NCI-H2081 (cell line): Measurements from ENCODE around the gene MAPK10.
"Not testable (repeated sequence)": the region's sequence is repeated elsewhere in the genome, so short reads cannot be mapped to it uniquely, and the experiment has no call there.

Experiments used
- DNase-seq, 2 experiments: peaks; one replicate each; lab custom pipeline; 2025; lab: John Stamatoyannopoulos, UW

Gene MAPK10

DNA sequence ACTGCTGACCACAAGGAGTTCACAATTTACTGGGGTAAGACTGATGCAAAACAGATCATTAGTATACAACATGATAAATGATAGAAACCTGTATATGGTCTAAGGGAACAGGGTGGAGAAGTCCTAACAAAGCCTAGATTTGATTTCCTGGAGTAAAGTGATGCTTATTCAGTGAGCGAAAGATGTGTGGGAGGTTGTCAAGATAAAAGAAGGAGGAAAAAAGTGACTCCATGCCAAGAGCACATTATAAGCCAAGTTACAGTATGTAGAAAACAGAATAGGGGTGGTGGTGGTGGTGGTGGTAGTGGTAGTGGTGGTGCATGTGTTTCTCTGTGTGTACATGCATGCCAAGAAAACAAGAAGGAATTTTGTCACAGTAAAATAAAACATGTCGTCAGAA lies 325.2 kb downstream of the MAPK10 start:
- DNase-seq: no peak

- peak; percentile 16 to 60 for DNase-seq
Observed at GRCh38 chr4:86033171-86033570, 326.7 kb downstream of the MAPK10 start.

- DNase-seq: peak in 1 of 2 experiments; percentile 20
Observed at GRCh38 chr4:86032476-86033022, 327.3 kb downstream of the MAPK10 start.

DNA sequence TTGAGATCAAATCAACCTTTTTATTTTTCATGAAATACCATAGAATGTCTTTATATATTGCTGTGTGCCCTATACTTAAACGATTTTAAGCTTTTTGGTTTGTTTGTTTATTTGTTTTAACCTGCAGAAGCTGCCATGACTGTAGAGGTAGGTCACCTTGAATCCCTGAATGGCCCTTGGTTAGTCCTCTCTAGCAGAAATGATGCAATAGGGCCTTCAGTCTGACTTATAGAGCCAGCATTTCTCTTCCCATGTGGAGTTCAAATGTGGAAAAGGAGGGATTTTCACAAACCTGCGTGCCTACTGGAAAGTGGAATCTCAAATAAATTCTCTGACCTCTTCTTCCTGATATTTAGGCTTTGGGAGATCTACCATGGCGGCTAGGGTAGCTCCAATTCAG lies 327.9 kb downstream of the MAPK10 start:
- no peak for DNase-seq

DNA sequence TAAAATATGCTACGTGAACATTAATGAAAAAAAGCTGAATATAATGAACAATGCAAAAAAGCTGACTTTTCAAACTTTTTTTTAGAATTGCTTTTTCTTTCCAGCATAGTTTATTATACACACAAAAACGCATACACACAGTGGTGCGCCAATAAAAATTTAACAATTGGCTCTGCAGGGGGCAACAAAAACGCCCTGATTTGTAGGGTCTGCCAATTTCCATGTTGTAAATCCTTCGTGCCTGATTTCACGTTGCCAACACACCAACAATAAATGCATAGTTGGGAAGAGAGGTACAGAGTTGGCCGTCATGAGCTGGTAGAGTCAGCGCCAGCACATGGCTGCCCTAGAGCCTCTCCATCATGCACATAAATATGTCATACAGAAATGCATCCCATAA lies 333.1 kb downstream of the MAPK10 start:
- DNase-seq: no peak

- not testable (repeated sequence) for DNase-seq
Observed at GRCh38 chr4:86021671-86022070, 338.2 kb downstream of the MAPK10 start.

GRCh38 chr4:86019906-86020305 lies 339.9 kb downstream of the MAPK10 start:
- no peak for DNase-seq

GRCh38 chr4:86019362-86019761 lies 340.5 kb downstream of the MAPK10 start:
- DNase-seq: no peak

GRCh38 chr4:86015412-86016350 lies 344.2 kb downstream of the MAPK10 start:
- no peak for DNase-seq

- no peak for DNase-seq
Observed at GRCh38 chr4:86014599-86014998, 345.3 kb downstream of the MAPK10 start.

DNA sequence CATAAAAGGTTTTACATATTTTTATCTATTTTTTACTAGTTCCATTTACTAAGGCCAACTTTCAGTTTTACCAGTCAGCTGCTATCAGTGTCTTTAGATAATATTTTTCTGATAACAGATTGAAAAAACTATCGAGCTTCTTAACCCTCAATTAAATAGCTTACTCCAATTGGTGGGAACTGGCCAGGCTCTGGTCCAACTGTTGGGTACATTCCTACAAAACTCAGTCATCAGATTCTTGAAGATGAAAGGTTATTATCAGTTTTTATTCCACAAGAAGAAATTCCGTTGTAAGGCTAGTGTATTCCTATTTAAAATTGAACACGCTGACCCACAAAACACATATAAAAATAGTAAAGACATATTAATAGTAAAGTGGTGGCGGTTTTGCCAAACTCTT lies 346.2 kb downstream of the MAPK10 start:
- DNase-seq: no peak

DNA sequence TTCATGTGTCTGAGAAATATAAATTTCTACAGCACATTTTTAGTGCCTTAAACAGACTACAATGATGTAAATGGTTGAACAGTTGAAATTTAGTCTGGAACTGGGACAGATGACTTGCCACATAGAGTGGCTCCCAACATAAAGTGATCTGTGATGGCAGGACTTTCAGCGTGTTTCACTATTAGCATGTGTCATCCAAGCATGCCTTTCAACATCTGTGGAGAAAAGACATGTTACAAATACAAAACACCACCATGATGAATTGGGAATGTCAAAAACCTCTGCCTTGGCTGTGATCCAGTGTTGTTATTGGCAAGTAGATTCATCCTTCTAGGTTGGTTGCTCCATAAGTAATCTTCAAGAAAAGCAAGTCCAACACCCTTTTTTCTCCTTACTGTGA lies 348.7 kb downstream of the MAPK10 start:
- no peak for DNase-seq

GRCh38 chr4:86007042-86007441 lies 352.8 kb downstream of the MAPK10 start:
- no peak for DNase-seq

GRCh38 chr4:86006057-86006456 lies 353.8 kb downstream of the MAPK10 start:
- no peak for DNase-seq

DNA sequence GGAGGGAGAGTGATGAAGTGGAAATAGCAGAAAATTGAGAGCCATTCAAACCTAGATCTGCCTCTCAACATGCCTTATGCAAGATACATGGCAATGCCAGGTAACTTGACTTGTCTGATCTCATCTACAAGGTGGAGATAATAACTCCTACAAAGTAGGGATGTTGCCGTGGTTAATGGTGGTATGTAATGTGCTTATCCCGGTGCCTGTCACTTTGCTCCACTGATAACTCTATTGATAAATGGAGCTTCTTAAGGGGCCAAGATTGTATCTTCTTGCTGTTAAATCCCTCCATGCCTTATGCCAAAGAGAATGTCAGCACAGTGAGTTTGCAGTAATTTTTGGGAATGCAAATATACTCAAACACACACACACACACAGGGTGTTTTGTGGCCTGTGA lies 355.8 kb downstream of the MAPK10 start:
- no peak for DNase-seq

- DNase-seq: no peak
Observed at GRCh38 chr4:86001591-86001990, 358.3 kb downstream of the MAPK10 start.

DNA sequence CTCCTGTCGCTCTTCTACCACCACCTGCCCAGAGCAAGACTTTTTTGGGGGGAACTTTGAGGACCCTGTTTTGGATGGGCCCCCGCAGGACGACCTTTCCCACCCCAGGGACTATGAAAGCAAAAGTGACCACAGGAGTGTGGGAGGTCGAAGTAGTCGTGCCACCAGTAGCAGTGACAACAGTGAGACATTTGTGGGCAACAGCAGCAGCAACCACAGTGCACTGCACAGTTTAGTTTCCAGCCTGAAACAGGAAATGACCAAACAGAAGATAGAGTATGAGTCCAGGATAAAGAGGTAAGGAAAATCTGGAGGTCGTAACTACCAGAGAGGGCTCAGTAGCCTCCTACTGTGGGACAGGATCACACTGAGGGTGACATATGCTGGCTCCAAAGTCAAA lies 364.5 kb downstream of the MAPK10 start:
- no peak for DNase-seq

DNA sequence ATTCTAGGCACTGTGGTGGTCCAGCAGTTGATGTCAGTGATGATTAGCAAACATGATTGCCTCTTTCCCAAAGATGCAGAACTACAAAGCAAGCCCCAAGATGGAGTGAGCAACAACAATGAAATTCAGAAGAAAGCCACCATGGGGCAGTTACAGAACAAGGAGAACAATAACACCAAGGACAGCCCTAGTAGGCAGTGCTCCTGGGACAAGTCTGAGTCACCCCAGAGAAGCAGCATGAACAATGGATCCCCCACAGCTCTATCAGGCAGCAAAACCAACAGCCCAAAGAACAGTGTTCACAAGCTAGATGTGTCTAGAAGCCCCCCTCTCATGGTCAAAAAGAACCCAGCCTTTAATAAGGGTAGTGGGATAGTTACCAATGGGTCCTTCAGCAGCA lies 365.3 kb downstream of the MAPK10 start:
- DNase-seq: no peak

DNA sequence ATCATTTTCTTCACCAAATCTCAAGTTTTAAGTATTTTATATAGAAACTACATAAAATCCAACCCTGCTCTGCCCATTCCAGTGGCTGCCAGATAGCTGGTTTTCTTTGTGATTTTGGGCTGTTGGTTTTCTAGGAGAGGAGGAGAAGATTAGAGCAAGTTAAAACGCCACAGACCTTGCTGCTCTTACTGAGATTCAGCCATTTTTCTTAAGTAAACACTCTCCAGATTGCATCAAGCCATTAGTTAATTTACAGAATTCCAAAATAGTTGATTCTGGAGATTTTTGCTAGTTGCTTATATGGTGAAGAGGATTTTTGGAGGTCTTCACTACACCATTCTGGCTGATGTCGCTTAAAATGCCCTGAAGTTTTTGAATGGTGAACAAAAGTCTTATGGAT lies 366.2 kb downstream of the MAPK10 start:
- DNase-seq: no peak

- no peak for DNase-seq
Observed at GRCh38 chr4:85986266-85986665, 373.6 kb downstream of the MAPK10 start.

DNA sequence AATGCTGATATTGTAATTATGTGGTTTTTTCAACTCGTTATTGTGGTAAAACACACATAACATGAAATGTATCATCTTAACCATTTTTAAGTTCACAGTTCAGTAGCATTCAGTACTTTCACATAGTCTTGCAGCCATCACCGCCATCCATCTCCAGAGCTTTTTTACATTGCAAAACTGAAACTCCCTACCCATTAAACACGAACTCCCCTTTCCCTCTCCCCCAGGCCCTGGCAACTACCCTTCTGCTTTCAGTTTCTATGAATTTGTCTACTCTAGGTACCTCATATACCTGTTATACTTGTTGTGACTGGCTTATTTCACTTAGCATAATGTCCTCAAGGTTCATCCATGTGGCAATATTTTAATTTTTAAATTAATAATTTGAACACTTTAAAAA lies 380.6 kb downstream of the MAPK10 start:
- no peak for DNase-seq

DNA sequence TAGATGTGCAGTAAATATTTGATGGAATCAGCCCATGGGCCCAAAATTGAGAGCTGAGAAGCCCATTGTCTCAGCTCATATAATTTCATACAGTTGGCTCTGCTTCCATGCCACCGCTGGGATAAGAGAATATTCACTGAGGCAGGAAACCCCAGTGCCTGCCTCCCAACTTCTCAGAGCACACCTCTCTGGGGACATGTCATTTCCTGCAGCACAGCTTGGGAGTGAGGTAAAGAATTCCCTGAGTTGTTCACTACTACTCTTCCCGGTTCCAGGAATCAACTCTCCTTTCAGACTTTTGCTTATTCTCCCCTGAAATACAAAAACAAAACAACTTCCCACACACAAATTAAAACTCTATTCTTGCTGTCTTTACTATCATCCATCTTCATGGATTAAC lies 389.3 kb downstream of the MAPK10 start:
- no peak for DNase-seq

DNA sequence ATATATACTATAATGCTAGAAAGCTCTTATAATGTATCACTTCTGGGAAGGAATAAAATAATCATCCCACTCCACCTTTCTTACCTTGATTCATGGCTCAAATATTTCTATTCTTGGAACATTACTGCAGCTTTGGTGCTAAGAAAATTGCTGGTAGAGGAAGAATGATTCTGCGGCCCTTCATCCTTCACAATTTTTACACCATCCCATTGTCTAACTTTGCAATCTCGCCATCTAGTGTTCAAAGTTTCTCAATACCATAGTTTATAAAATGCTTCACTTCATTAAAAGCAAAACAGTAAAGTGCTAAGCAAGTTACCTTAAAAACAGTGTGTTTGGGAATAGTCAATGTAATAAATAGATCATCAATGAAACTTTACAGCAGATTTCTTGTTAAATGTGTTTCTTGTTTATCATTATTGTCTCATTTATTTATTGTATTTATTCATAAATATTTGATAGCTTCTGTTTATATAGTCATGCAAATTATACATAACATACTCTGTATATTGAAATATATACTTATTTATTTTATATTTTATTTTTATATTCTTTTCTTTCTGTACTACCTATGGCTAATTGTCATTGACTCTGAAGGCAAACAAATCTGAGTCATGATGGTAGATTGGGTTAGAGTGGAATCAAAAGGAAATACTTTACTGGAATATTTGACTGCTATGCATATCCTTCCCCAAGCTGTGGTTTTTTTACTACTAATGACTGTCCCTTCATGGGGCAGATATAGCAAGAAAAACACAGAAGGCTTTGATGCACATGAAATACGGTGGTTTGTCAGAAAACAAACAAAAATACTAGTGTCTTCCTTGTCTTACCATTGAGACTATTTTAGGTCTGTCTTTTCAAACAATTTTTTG lies 390.7 kb downstream of the MAPK10 start:
- DNase-seq: peak; percentile 28 to 31
